CD4-positive, alpha-beta T cell treated with Interleukin-10 for 1 hour (primary cell): ENCODE measurements around the gene ADGRB2.

Experiments used
- DNase-seq: peaks from one replicate; pipeline ENCODE4 v3.0.0-alpha.2; 2020

ADGRB2 gene

DNA sequence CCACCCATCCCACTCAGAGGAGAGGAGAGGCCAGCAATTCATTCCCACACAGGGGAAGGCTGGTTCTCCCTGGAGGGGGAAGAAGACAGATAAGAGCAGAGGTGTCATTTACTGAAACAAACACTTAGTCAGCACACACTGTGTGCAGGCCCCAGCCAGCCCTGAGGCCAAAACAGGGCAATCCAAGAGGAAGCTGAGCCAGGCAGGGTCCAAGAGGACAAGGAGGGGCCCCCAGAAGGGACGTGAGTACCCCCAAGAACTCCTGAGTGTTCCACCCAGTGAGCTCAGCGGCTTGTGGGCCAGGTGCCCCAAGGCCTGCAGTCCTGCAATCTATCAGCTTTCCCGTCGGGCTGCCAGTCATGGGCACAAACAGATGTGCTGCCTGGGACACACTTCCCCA, 15.8 kb downstream of the ADGRB2 start:
- DNase-seq = no peak

DNA sequence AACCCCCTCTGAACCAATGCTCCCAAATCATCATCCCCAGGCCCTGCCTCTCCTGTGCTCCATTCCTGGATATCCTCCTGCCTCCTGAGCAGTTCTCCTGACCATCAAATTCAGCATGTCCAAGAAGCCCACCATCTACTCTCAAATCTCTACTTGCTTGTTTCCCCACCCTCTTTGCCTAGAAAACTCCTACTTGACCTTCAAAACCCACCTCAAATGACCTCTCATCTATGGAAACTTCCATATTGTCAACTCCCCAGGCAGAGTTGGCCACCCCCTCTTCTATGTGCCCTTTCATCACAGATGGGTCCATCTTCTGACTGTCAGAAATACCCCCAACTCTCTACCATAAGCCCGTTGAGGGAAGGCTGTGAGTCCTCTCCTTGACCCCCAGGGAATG, 16.8 kb downstream of the ADGRB2 start:
- no peak for DNase-seq

DNA sequence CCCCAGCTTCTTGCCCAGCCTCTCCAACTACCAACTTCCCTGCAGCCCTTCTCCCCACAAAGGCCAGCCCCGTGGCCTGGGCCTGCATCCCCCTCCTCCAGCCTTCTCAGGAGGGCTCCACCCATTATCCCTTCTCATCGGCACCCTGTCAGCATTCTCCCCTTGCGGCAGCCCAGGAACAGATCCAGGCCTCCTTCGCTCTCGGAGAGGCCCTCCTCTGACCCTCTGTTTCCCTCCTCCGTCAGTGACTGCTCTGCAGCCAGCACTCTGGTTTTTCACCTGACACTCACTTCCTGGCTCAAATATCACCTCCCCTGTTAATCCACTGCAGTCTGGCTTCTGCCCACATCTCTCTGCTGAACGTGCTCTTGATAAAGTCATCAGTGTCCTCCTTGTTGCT, 17.5 kb downstream of the ADGRB2 start:
- DNase-seq = no peak

DNA sequence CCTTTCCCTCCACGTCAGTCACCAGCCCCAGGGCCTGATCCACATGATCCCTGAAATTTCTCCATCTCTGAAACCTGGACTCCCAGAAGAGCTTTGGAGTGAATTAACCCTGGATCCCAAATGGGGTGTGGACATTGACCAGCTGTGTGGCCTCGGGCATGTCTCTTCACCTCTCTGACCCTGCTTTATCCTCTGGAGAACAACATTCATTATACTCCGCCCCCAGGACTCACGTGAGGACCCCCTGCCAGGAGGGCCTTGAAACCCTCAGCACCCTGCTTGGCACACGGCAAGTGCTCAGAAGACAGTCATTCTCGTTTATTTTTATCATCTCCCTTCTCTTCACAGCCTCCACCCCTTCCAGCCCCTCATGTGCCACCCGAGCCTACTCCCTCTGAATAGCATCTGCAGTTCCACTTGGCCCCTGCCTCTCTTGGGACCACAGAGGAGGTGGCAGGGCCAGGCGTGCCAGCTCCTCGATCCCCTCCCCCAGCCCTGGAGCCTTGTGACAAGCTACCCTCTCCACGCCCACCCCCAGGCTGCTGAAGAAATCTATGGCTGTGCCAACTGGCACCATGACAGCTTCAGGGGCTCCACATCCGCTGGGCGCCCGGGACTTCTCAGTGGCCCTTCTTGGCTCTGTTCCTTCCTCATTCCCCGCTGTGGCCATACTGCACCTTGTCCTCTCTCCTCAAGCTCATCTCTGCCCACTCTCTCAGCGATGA, 18.0 kb downstream of the ADGRB2 start:
- DNase-seq = no peak

DNA sequence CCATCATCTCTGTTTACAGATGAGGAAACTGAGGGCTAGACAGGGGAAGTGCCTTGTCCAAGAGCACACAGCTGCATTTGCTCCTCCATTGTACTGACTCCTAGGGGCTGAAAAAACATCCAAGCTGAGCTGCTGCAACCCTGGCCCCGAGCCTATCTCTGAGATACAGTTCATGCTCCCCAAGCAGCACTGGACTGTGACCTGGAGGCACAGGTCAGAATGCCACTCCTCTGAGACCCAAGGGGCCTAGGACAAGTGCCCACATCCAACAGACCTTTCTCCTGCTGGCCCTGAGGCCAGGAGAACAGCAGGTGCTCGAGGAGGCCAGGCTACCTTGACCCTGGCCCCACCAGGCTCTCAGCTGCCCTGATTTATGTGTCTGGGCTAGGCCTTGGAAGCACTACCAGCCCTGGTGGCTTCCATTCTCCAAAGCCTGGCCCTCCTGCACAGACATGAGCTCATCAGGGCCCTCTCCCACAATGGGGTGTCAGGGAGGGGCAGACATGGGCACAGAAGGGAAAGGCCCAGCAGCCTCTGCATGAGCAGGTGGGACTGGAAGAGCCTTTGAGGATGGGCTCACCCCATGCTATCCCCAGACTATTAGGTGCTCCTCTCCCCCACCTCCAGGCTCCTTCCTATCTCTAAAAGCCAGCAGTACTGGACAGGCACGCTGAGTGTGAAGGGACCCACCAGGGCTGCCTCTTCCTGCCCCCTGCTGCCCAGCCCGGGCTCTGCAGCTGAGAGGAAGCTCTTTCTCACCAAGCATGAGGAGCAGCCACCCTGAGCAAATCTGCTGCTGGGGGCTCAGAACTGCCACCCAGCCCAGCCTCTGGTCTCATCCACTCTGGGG, 18.8 kb downstream of the ADGRB2 start:
- DNase-seq = peak; percentile 62

DNA sequence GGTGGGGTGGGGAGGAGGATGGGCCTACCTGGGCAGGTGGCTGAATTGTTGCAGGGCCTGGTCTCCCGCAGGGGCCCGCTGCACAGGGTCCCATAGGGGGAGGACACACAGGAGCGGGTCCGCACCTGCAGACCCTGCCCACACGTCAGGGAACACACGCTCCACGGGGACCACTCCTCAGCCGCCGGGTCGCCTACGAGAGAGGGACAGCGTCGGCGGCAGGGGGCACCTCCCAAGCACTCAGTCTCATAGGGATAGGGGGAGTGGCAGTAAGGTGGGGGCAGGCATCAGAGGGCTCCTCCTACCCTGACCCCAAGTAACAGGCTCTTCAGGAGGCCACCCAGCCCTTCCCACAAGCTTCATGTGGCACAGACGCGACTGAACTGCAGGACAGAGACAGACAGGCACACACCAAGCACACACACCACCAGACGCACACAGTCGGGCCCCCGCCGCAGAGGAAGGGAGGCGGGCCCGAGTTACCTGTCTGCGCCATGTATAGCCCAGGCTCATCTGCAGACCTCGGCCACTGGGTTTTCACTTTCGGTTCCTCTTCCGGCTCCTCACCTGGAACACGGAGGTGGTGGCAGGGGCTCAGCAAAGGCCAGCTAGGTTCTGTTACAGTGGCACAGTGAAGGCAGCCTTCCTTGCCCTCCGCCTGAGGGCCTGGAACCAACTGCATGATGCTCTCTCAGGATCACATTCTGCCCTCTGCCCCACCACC, 19.8 kb downstream of the ADGRB2 start:
- no peak for DNase-seq

DNA sequence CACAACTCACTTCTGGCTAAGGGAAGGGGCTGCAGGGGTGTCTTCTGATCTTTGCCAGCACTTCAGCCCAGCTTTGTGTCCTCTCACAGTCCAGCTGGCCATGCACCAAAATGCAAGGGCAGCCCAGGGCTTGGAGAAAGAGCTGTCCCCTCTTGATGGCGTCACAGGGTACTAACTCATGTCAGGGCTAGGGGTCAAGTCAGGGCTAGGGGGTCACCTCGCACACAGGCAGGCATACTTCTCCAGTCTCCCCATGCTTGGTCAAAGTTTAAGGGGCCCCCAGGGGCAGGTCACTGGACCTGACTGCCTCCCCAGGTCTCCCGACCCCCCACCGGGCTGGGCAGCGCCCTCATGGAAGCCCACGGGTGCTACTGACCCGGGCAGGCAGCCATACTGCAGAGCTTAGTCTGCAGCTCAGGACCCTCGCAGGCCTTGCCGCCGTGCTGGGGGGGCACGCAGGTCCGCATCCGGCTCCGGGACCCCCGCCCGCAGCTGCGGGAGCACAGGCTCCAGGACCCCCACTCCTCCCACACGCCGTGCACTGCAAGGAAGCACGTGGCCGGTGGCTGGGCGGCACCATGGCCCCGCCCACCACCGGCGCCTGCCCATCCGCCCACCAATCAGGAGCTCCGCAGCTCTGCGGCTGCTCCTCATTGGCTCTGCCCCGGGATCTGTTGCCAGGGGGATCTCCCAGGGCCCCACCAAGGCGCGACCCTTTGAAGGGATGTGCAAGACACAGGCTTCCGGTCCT, 21.5 kb downstream of the ADGRB2 start:
- no peak for DNase-seq

DNA sequence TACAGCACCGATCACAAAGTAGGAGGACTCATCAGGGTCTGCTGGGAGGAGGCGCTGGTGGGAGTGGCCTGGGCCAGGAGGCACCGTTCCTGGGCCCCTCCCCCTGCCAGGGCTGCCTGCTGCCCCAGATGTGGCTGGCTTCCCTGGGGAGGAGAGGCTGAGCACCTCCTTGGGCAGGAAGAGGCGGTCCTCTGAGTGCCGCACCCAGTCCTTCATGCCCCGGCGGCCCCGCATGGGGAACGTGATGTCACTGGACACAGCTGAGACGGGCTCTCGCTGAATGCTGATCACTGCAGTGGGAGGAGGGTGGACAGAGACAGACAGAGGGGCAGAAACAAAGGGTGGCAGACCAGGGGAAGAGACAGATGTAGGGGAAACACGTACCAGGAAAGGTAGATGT, 24.8 kb downstream of the ADGRB2 start:
- DNase-seq = peak; percentile 61

DNA sequence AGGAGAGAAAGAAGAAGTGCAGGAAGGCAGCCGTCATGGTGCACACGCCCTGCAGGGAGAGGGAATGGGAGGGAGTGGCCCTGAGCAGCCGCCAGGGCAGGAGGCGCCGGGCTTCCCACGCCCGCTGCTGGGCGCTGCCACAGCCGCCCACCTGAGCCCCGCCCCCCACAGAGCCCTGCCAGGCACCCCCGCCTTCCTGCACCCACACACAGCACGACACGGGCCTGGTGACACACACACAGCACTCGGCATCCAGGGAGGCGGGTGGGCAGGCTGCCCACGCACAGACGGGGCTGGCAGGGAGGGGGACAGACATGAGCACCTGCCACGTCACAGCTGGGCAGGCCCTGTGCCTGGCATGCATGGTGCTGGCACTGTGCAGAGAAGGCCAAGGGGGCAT, 27.5 kb downstream of the ADGRB2 start:
- no peak for DNase-seq

DNA sequence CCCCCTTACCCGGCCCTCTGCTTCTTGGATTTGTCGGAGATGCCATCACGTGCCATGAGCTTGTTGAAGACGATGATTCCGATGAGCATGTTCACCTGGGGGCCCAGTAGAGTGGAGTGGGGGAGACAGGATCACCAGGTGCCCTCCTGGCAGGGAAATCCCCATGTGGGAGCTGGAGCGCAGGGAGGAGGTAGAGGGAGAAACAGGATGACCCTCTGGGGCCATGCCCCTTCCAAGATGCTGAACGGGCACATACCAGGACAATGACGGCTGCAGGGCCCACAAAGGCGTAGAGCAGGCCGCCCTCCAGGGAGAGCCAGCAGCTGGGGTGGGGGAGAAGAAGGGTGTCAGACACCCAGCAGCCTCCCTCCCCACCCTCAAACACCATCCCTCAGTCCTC, 28.6 kb downstream of the ADGRB2 start:
- no peak for DNase-seq

DNA sequence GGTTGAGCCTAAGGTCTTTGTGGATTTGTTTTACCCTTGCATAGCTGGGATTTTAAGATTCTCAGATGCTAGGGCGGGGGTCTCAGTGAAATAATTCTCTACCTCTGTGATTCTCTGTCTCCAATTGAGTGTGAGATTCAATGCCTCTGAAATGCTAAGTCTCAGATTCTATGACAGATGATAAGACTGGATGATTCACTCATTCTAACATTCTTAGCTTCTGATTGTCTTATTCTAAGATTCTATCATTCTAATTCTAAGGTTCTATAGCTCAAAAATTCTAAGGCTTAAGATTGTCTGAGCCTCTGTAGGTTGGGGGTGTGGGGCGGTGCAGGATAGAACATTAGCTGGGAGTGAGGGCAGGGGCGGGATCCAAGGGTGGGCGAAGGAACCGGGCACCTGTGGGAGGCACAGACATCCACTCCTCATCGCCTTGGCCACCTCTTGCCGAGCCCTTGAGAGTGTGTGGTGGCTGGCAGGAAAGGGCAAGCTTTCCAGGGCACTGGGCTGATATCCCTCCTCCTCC, 29.5 kb downstream of the ADGRB2 start:
- DNase-seq = no peak

DNA sequence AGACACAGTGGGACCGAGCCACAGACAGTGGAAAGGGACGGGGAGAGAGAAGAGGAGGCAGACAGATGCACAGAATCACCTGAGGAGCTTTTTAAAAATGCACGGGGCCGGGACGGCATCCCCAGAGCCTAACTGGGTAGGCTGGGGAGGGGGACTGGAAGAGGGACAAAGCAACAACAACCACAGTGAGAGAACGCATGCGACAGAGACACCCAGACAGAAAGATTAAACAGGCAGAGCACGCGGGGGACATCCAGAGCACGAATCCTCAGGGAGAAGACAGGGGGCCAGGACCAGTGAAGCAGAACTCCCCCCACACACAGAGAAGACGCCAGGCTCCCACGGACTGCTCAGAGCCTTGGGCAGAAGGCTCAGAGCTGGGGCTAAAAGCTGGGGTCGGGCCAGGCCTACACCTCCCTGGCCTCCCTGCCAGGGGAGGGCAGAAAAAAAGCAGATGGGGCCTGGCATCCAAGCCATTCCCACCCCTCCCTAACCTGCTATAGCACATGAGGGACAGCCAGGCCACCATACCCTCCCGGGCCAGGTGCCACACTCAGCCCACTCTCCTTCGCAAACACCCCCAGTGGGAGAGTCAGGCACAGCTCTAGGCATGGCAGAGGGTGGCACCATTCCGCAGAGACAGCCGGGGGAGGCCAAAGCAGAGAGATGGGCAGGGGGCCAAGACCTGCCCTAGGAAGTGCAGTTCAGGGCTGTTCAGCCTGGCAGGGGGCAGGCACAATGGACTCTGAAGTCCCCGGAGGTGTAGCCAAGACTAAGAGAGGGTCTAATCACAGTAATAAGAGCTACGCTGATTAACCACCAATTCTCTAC, 30.5 kb downstream of the ADGRB2 start:
- DNase-seq = no peak

DNA sequence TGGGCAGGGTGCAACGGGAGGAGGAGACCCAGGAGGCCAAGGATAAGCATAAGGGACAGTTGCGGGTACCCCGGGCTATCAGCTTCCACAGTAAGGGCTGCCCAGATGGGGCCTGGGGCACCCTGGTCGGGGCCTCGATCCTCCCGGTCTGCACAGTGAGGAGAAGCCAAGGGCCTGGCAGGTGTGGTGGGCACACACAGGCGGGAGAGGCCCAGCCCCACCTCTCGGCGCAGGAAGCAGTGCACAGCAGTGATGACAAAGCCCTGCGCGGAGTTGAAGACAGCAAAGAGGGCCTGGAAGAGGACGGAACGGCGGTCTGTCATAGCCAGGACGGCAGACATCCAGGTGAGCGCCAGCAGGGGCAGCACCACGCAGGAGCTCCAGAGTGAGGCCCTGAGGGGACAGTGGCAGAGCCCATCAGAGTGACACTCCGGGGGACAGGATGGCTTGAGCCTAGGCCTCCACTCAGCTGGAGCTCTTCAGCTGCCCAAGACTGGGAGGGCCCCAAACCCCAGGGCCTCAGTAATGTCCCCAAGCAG, 31.3 kb downstream of the ADGRB2 start:
- DNase-seq = no peak

DNA sequence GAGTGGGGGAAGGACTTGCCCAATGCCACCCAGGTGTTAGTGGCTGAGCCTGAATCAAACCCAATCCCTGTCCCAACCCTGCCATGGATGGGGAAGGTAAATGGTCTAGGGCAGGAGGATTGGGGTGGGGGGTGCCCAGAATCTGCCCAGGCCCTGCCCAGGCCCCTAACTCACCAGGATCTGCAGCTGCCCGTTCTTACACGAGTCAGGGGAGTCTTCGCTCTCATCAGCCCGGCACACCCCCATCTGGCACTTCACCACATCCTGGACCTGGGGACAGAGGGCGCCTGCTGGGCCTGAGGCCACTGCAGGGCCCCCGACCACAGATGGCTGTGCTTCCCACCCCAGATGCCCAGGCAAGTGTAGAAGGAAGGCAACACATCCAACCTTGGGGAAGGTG, 31.8 kb downstream of the ADGRB2 start:
- DNase-seq = no peak

DNA sequence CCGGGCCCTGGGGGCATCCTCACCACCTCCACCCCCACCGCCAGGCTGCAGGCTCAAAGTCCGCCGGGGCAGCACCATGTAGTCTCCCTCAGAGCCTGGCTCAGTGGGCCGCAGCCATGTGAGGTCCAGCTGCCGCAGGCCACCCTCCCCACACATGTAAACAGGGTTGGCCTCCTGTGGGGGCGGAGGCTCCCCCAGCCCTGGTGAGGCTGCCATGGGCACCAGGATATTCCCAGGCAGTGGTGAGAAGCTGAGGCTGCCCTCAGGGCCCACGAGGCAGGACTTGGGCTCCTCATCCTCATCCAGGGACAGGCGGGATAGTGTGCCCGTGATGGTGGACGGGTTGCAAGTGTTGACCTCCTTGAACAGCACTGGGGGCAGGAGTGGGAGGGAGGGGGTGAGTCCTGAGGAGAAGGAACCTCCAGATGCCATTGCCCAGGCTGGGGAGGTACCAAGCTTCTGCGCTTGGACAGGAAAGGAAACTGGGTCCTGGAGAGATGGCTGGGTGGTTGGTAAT, 33.0 kb downstream of the ADGRB2 start:
- DNase-seq = no peak

DNA sequence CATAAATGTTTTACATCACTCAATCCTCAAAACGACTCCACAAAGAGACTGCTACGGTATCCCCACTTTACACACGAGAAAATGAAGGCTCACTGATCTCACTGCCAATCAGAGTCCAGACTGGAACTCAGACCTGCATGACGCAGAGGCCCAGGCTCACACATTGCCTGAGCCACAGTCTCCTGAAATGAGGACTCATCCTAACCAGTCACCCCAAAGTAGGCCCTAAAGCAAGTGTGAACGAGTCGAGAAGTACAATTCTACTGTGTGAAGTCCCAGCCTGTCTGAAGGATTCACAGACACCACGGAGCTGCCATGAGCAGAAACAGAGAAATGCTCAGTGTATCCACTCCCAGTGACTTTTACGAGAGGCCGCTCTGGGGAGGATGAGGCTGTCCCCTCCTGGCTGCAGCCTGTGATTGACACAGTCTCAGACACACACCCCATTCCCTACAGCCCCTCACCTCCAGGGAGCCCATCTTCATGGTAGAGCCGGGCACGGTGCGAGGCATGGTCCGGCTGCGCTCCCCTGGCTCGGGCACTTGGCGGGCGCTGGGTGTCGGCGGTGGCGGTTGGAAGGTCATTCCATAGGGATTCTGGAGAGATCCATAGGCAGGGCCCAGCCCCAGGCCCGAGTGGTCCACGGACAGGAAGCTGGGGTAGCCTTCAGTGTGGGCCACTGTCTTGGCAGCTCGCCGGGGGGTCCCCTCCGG, 33.6 kb downstream of the ADGRB2 start:
- no peak for DNase-seq

DNA sequence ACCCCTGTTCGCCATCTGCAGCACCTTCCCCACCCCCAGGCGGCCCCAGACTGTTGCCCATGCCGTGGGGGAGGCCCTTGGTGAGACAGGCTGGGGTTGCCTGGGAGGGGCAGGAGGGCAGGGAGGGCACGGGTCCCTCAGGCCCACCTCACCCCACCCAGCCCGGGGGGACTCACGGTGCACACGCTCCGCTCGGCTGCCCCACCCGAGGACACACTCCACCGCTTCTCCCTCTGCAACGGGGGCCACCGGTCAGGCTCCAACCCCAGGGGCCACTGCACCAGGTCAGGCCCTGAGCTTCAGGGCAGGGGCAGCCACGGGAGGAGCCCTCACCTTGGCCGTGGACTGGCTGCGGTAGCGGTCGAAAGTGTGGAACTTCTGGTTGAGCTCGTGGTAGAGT, 36.3 kb downstream of the ADGRB2 start:
- no peak for DNase-seq

DNA sequence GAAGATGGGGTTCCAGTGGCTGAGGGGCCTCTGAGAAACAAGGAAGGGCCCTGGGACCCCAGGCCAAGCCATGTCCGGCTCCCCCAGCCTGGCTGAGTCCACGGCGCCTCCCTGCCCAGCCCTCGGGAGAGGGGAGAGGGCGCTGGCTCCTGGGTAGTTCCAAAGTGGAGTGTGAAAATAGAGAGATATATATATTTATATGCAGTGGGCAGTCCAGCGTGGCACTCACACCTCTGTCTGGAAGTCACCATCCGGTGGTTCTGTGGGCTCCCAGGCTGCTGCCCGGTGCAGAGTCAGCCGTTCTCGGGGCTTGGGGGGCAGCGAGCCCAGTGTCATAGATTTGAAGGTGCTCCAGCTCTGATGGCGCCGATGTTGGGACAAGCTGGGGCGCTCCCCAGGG, 36.9 kb downstream of the ADGRB2 start:
- DNase-seq = no peak

DNA sequence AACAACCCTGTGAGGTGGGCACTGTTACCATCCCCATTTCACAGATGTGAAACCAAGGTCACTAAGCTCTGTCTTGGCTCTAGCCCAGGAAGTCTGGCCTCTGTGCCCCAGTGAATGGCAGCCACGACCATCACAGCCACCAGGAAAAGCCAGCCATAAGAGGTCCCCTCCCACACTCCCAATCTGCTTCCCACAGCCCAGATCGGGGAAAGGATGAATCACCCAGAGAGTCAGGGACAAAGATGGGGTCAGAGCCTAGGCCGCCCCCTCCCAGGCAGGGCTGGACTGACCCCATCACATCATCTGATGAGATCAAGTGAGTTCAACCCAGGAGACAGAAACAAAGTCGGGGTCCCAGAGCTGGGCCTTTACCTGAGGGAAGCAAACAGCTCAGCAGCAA, 37.4 kb downstream of the ADGRB2 start:
- DNase-seq = no peak

DNA sequence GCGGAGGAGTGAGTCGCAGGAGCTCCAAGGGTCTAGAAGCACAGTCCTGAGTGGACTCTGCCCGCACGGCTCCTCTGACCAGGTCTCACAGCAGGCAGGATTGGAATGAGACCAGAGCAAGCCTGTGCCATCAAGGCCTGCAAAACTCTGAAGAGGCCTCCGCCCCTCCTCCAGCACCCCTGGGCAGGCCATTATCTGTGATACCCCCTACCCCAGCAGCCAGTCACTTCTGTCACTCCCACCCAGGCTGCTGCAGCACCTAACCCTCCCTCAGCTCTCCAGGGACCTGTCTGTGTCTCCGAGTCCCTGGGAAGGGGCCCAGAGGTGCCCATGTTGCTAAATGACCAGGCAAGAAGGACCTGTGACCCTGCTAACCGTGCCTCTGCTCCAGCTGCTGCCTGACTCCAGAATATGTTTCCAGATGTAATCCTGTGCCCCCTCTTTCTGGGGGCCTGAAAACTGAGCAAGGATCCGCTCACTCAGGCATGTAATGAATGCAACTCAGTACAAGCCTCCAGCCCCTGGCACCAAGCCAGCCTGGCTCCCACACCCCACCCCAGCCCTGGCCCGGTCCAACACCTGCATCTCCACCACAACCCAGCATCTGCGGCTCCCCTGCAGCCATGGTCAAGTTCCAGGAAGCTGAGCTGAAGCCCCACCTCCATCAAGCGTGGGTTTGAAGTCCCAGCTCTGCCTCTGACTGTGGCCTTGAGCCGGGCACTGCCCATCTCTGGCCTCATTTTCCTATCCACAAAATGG, 38.2 kb downstream of the ADGRB2 start:
- DNase-seq = no peak
